Prostate gland (tissue), 2 donors: Measurements from ENCODE around the gene CD79B.
"Not testable (repeated sequence)": the region's sequence is repeated elsewhere in the genome, so short reads cannot be mapped to it uniquely, and the experiment has no call there.

ENCODE experiments used
- POLR2A ChIP-seq: fragments of 450-650 bp; IDR thresholded peaks from one replicate; pipeline ENCODE4 v1.6.1; 2016; ENCODE audit warnings: antibody characterized with exemption, mild to moderate bottlenecking
- TF ChIP-seq, protein P1 (sequence below), 4 experiments: fragments of 200-600 bp in 2 of 4; fragments of 450-650 bp in 2 of 4; sonication (generic) in 2 of 4; IDR thresholded peaks; 1 replicate in 3 of 4; 2 replicates in 1 of 4; pipeline ENCODE4 v1.5.1; 2016 to 2019; ENCODE audit warnings: antibody characterized with exemption in 4 of 4, mild to moderate bottlenecking in 2 of 4, moderate library complexity in 2 of 4

DNA sequence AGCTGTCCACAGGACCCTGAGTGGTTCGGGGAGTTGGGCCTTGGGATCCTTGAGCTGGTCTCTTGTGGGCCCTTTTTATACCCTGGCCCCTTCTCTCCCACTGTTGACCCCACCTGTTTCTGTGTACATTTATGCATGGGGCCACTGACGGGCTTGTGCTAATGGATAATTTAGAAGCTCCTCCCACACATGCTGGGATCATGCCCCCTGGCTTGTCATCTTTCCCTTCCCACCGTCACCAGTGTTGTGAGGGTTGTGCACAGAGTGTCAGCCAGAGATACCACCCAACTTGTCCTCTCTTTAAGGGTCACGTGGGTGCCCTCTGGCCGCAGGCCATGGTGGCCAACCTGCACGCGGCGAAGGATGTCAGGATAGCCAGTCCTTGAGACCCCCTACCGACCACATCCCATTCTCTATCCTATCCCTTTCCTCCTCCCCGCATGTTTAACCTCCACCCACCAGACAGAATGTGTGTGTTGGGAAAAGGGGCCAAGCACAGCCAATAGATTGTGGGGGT is 13.3 kb downstream of the CD79B start, which contains the start of gene GH1:
- TF ChIP-seq, protein P1, sequence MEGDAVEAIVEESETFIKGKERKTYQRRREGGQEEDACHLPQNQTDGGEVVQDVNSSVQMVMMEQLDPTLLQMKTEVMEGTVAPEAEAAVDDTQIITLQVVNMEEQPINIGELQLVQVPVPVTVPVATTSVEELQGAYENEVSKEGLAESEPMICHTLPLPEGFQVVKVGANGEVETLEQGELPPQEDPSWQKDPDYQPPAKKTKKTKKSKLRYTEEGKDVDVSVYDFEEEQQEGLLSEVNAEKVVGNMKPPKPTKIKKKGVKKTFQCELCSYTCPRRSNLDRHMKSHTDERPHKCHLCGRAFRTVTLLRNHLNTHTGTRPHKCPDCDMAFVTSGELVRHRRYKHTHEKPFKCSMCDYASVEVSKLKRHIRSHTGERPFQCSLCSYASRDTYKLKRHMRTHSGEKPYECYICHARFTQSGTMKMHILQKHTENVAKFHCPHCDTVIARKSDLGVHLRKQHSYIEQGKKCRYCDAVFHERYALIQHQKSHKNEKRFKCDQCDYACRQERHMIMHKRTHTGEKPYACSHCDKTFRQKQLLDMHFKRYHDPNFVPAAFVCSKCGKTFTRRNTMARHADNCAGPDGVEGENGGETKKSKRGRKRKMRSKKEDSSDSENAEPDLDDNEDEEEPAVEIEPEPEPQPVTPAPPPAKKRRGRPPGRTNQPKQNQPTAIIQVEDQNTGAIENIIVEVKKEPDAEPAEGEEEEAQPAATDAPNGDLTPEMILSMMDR (IDR thresholded peaks at IDR 0.05): not testable (repeated sequence)
- TF ChIP-seq POLR2A: not testable (repeated sequence)
